Sigmoid colon (tissue), 7 donors: ENCODE data around the gene GRB7. TPM values are rescaled to one million over a fixed set of nuclear protein-coding genes. Genes with fewer than 3 reads are reported as not detected.

Experiments used
- DNase-seq: peaks from one replicate; pipeline ENCODE4 v3.0.0-alpha.2; 2019
- H3K27ac ChIP-seq, 4 donors: fragments of 200-600 bp; sonication (generic); one replicate each; pipeline ENCODE4 v1.5.1; 2016 to 2019; ENCODE audit warnings: mild to moderate bottlenecking in 1 of 4
- H3K27me3 ChIP-seq, 3 donors: fragments of 200-600 bp; sonication (generic); one replicate each; pipeline ENCODE4 v1.5.1; 2019; ENCODE audit warnings: mild to moderate bottlenecking in 1 of 3
- H3K36me3 ChIP-seq, 4 donors: fragments of 200-600 bp; sonication (generic); one replicate each; pipeline ENCODE4 v1.5.1; 2016 to 2019
- H3K4me1 ChIP-seq, 4 donors: fragments of 200-600 bp; sonication (generic); one replicate each; pipeline ENCODE4 v1.5.1; 2017 to 2019
- H3K4me3 ChIP-seq, 4 donors: fragments of 200-600 bp; sonication (generic); one replicate each; pipeline ENCODE4 v1.5.1; 2017 to 2019; ENCODE audit warnings: mild to moderate bottlenecking in 2 of 4, moderate library complexity in 1 of 4
- H3K9me3 ChIP-seq, 4 donors: fragments of 200-600 bp in 3 of 4; sonication (generic) in 3 of 4; one replicate each; pipeline versions ENCODE4 v1.5.1 to v1.6.1; 2013 to 2019
- EP300 ChIP-seq, 4 donors: sonication (generic); formaldehyde crosslinking; IDR thresholded peaks; one replicate each; pipeline ENCODE4 v1.6.1; 2017; ENCODE audit warnings: antibody characterized with exemption in 4 of 4
- POLR2A ChIP-seq, 2 donors: fragments of 450-650 bp; IDR thresholded peaks; one replicate each; pipeline ENCODE4 v1.6.1; 2016; ENCODE audit warnings: antibody characterized with exemption in 2 of 2, mild to moderate bottlenecking in 2 of 2, moderate library complexity in 2 of 2
- POLR2AphosphoS5 ChIP-seq, 4 donors: sonication (generic); formaldehyde crosslinking; IDR thresholded peaks; one replicate each; pipeline ENCODE4 v1.6.1; 2017; ENCODE audit warnings: antibody characterized with exemption in 4 of 4
- WGBS, 2 donors: extraction: QIAGEN DNeasy Blood & Tissue Kit; methylation state at CpG; one replicate each; pipeline ENCODE4 v1.1.7; 2013; 5-methylcytosine and 5-hydroxymethylcytosine counted together
- intact Hi-C: fragments of 100-400 bp; cut with DNase I; formaldehyde crosslinking; loops from one replicate; pipeline ENCODE4 v1.15.1; 2023
- polyA plus RNA-seq, 3 donors: library from polyadenylated mRNA; stranded (reverse); fragments of 200-250 nt; gene quantifications; one replicate each; pipeline ENCODE4 v1.2.3, GENCODE V29; 2013
- total RNA-seq, 4 donors: library from RNA; depleted of rRNA; stranded (reverse); fragments of >200 nt; gene quantifications; one replicate each; pipeline ENCODE4 v1.1.0, GENCODE V29; 2016
- TF ChIP-seq, protein P1 (sequence below), 4 experiments: fragments of 450-650 bp in 3 of 4; fragments of 200-600 bp in 1 of 4; IDR thresholded peaks; one replicate each; pipeline ENCODE4 v1.5.1; 2016 to 2019; ENCODE audit warnings: antibody characterized with exemption in 4 of 4, mild to moderate bottlenecking in 3 of 4, moderate library complexity in 2 of 4
- donor health status: healthy with polysubstance abuse.
- donor health status: Bipolar disorder and iron deficiency.
- donor health status: healthy.

The GRB7 gene
- total and polyA plus RNA-seq, 7 donors: under 0.01 to 17.9 (median 13.2) TPM; not detected in 3

GRCh38 chr17:39781031-39781860 is 43.5 kb downstream of the GRB7 start:
- Histone ChIP-seq H3K4me1 (no peaks in the 10 kb centered on the region), H3K27ac (no peak overlapping the region), H3K9me3 (no peaks in the 10 kb centered on the region), H3K36me3 (no peaks in the 10 kb centered on the region), H3K27me3 (peaks cover 0 to 33% (median 0%) of the 10 kb centered on the region in 3 donors), H3K4me3 (no peak overlapping the region)
- no peak for DNase-seq
- 47 to 59% methylated on average over 6 of the region's 6 CpGs for WGBS, 2 donors
- no peak for TF ChIP-seq POLR2AphosphoS5 (IDR thresholded peaks at IDR 0.05)
- TF ChIP-seq, protein P1, sequence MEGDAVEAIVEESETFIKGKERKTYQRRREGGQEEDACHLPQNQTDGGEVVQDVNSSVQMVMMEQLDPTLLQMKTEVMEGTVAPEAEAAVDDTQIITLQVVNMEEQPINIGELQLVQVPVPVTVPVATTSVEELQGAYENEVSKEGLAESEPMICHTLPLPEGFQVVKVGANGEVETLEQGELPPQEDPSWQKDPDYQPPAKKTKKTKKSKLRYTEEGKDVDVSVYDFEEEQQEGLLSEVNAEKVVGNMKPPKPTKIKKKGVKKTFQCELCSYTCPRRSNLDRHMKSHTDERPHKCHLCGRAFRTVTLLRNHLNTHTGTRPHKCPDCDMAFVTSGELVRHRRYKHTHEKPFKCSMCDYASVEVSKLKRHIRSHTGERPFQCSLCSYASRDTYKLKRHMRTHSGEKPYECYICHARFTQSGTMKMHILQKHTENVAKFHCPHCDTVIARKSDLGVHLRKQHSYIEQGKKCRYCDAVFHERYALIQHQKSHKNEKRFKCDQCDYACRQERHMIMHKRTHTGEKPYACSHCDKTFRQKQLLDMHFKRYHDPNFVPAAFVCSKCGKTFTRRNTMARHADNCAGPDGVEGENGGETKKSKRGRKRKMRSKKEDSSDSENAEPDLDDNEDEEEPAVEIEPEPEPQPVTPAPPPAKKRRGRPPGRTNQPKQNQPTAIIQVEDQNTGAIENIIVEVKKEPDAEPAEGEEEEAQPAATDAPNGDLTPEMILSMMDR (IDR thresholded peaks at IDR 0.05): no peak
- TF ChIP-seq EP300 (IDR thresholded peaks at IDR 0.05): no peak
- TF ChIP-seq POLR2A (IDR thresholded peaks at IDR 0.05): no peak
- intact Hi-C loops: no loop called here

- Histone ChIP-seq H3K4me1 (no peaks in the 10 kb centered on the region), H3K9me3 (no peaks in the 10 kb centered on the region), H3K27ac (no peak overlapping the region), H3K4me3 (no peak overlapping the region), H3K36me3 (no peaks in the 10 kb centered on the region), H3K27me3 (peaks cover 0 to 33% (median 0%) of the 10 kb centered on the region in 3 donors)
- intact Hi-C loops: no loop called here
- WGBS, 2 donors: 44 to 66% methylated on average over 2 of the region's 2 CpGs
- TF ChIP-seq, protein P1 (IDR thresholded peaks at IDR 0.05): no peak
- TF ChIP-seq POLR2AphosphoS5 (IDR thresholded peaks at IDR 0.05): no peak
- no peak for TF ChIP-seq POLR2A (IDR thresholded peaks at IDR 0.05)
- TF ChIP-seq EP300 (IDR thresholded peaks at IDR 0.05): no peak
- DNase-seq: no peak
Observed at GRCh38 chr17:39781861-39782213, 44.1 kb downstream of the GRB7 start.

DNA sequence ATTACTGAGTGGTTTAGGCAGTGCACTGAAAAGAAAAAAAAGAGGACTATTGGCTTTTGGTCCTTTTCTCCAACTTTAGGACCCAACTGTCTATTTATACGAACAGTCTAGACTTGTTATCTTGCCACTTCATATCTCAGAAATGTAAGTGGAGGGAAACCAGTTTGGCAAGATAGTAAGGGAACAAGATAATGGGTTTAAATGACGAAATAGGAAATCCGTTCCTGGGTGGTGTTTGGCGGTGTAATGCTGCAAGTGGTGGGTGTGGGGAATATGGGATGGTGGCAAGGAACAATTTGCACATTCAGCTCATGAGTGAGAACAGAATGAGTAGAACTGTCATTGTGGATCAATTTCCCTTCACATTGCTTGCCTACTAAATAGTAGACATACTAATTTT is 44.7 kb downstream of the GRB7 start:
- H3K27ac ChIP-seq: no peak overlapping the region
- no peak for DNase-seq
- WGBS, 2 donors: 17 to 45% methylated on average over 4 of the region's 4 CpGs
- no peaks in the 10 kb centered on the region for H3K4me1 ChIP-seq
- H3K4me3 ChIP-seq: no peak overlapping the region
- peaks cover 0 to 33% (median 0%) of the 10 kb centered on the region in 3 donors for H3K27me3 ChIP-seq
- intact Hi-C loops: no loop called here
- TF ChIP-seq POLR2AphosphoS5 (IDR thresholded peaks at IDR 0.05) (no peak), POLR2A (IDR thresholded peaks at IDR 0.05) (no peak), EP300 (IDR thresholded peaks at IDR 0.05) (no peak)
- TF ChIP-seq, protein P1 (IDR thresholded peaks at IDR 0.05): no peak
- no peaks in the 10 kb centered on the region for H3K36me3 ChIP-seq
- no peaks in the 10 kb centered on the region for H3K9me3 ChIP-seq

DNA sequence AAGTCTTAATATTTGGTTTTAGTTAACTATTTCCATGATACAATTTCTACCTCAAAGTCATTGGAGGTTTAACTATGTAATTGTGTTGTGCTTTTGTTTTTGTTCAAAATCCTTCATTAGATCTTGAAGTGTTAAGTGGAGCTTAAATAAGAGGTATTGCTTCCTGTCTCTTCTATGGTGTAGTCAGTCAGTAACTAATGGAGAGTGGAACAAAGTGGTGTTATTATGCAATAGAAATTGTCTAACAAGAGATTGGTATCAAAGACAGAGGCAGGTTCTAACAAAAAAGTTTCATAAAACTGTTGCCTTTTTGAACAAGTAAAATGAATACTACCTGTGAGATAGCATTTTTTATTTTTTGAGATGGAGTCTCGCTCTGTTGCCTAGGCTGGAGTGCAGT is 45.2 kb downstream of the GRB7 start:
- Histone ChIP-seq H3K4me1 (no peaks in the 10 kb centered on the region), H3K36me3 (no peaks in the 10 kb centered on the region), H3K4me3 (no peak overlapping the region), H3K27me3 (peaks cover 0 to 33% (median 0%) of the 10 kb centered on the region in 3 donors), H3K9me3 (no peaks in the 10 kb centered on the region), H3K27ac (no peak overlapping the region)
- intact Hi-C loops: no loop called here
- WGBS, 2 donors: 93 to 94% methylated on average over 1 of the region's 1 CpG
- no peak for TF ChIP-seq POLR2A (IDR thresholded peaks at IDR 0.05)
- TF ChIP-seq, protein P1 (IDR thresholded peaks at IDR 0.05): no peak
- DNase-seq: no peak

- no peak overlapping the region for H3K4me3 ChIP-seq
- DNase-seq: no peak
- H3K27ac ChIP-seq: no peak overlapping the region
- TF ChIP-seq POLR2A (IDR thresholded peaks at IDR 0.05): no peak
- no peak for TF ChIP-seq POLR2AphosphoS5 (IDR thresholded peaks at IDR 0.05)
- TF ChIP-seq, protein P1 (IDR thresholded peaks at IDR 0.05): no peak
- TF ChIP-seq EP300 (IDR thresholded peaks at IDR 0.05): no peak
- peaks cover 0 to 20% (median 6%) of the 10 kb centered on the region in 3 donors for H3K27me3 ChIP-seq
- H3K4me1 ChIP-seq: no peaks in the 10 kb centered on the region
- intact Hi-C loops: no loop called here
- no peaks in the 10 kb centered on the region for H3K9me3 ChIP-seq
- H3K36me3 ChIP-seq: no peaks in the 10 kb centered on the region
Observed at GRCh38 chr17:39787041-39787440, 49.3 kb downstream of the GRB7 start.
